Stimulated activated CD8-positive, alpha-beta memory T cell treated with anti-CD3 and anti-CD28 coated beads, Interleukin-12 subunit alpha, Interleukin-12 subunit beta, amount 100 ng/mL, for 1 hour (primary cell): Measurements from ENCODE around the gene FHOD1.

Experiments
- DNase-seq: peaks from one replicate; pipeline ENCODE4 v3.0.0-alpha.2; 2020; ENCODE audit warnings: low read depth

Gene FHOD1

DNA sequence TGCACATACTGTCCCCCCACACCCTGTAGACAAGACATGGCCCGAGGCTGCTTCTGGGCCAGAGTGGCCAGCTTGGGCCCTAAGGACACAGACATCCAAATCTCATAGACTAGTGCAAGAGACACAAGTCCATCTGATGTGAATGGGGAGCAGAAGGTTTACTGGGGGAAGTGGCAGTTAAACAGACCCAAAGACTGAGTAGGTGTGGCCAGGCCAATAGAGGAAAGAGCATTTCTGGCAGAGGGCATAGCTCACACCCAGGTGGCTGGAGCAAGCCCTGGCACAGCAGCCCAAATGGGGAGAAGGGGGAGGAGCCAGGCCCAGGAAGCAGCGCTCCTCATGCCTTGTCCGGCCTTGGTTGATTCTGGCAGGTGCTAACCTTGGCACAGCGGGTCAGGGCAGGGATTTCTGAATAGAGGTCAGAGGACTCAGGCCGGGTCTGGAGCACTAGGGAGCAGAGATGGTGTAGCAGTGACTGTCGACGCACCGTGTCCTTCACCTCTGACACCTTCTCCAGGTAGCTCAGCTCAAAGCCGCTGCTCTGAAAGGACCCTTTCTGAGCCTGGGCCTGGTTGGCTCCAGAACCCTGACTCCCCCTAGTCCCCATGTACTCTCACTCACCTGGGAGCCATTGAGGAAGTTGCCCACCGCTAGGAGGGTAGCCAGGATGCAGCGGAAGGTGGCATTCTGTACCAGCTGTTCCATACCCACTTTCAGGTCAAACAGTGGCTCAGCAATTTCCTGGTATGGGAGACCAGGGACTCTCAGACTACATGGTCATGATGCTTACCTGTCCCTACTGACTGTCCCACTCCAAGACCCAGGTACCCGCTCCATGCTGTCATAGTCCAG lies 16.2 kb downstream of the FHOD1 start:
- DNase-seq: no peak

DNA sequence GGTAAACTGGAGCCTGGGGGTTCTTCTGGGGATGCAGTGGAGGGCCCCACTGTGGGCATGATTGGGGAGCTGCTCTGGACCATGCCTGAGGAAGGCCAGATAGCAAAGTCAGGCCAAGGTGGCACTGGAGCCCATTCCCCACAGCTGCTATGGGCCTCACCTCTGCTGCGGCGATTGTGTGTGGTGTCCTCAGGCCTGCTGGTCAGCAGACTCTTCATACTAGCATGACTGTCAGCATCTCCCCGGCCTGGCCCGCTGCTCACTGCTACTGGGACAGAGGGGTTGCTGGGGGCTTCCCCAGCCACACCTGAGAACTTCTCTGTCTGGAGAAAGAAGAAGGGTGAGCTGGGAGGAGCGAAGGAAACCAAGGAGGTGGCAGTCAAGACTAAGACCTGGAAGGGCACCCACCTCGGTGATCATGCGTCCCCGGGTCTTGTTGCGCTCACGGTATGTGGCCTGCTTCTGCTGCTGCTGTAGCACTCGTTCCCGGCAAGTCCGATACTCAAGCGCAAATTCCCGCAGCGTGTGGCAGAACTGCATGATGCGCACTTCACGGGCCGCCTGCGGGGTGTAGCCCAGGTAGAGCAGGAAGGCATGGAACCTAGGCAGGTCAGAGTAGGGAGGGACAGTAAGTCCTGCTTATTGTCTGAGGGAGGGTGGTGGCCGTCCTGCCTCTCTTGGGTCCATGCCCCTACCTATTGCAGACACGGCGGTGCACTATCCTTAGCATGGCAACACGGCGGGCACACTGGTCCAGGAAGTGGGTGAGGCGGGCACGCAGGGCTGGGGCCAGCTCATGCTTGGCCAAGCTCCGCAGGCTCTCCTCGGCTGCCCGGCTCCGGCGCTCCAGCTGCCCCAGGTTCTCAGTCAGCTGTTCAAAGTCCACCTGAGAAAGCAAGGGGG lies 17.1 kb downstream of the FHOD1 start:
- DNase-seq: no peak

DNA sequence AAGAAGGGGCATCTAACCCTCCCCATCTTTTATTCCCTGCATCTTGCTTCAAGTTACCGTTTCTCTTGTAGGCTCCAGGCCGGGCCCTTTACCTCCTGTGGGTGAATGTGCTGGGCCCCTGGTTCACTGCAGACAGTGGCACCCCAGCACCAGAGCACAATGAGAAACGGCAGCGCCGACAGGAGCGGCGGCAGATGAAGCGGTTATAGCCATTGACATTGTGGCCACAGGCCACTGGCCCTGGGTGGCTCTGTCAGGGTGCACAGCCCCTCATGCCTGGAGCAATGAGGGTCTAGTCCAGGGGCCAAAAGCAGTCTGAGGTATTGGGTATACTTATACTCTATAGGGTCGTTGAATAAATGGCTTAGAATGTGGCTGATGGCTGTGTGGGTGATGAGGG lies 18.4 kb downstream of the FHOD1 start:
- no peak for DNase-seq

DNA sequence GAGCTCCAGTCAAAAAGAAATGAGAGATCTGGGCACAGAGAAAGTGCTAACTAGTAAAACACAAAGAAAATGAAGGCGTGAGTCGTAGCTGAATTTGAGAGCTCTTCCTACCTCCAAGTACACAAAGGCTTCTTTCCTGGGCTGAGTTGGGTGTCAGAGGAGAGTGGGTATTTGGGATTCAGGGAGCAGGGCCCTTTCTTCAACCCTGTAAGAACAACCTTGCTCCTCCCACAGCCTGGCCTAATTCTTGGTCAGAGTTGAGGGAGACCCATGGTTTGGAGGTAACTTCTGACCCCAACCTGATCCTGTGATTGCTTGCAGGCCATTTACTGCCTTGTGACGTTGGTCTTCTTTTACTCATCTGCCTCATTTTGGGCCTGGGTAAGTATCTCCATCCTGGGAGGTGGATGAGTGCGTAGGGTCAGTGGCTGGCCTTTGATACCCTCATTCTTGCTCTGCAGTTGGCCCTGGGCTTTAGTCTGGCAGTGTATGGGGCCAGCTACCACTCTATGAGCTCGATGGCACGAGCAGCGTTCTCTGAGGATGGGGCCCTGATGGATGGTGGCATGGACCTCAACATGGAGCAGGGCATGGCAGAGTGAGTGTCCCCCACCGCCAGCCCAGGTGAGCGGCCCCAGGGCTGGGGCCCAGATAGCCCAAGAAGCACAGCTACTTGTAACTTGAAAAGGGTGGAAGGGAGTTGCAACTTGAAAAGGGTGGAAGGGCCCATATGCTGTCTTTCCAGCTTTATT lies 19.1 kb downstream of the FHOD1 start:
- no peak for DNase-seq

DNA sequence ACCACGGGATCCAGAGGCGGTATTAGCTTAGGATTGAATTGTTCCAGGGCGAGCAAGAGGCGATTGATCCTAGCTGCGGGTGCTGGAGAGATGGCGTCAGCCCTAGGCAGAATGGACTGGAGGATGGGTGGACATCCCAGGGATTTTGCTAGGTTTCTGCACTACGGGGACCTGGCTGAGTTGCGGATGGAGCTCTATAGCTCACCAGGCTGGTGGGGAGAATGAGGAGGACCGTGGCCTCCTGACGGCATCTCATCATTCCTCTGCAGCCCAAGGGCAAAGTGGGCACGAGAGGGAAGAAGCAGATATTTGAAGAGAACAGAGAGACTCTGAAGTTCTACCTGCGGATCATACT lies 19.7 kb downstream of the FHOD1 start:
- no peak for DNase-seq

DNA sequence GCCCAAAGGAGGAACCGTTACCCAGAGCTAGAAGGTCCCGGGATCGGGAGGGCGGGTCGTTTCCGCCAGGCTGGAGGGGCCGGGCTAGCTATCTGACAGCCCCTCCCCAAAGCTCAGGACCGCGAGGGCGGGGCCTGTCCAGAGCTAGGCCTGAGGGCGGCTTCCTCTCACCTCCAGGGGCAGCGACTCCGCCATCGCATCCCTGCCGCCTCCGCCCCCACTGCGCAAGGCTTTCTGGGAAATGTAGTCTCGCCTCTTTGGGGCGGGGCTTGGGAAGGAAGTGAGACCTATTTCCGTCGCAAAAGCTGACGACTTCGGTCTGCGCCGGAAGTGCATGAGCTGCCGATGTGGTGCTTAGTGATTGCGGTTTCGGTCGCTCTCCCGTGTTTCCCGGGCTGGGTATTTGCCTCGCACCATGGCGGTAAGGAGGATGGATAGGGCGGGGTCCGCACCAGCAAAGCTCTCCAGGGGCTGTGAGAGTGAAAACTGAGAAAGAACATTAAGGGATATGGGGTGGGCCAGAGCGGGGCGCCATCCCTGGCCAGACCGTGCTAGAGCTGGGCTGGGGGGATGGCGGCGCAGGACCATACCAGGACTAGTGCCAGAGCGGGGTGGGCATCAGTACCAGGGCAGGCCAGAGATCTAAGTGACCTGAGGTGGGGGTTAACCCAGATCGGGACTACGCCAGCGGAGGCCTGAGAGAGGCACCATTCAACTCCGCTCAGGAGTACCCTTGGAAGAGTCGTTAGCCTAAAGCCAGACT lies 20.3 kb downstream of the FHOD1 start, which contains the start of gene TMEM208:
TSS of gene TMEM208 (plus strand) at position 327 of the 763 bp plus-strand sequence. CDS start at position 416, 89 bp downstream.
- DNase-seq: peak; percentile 97

DNA sequence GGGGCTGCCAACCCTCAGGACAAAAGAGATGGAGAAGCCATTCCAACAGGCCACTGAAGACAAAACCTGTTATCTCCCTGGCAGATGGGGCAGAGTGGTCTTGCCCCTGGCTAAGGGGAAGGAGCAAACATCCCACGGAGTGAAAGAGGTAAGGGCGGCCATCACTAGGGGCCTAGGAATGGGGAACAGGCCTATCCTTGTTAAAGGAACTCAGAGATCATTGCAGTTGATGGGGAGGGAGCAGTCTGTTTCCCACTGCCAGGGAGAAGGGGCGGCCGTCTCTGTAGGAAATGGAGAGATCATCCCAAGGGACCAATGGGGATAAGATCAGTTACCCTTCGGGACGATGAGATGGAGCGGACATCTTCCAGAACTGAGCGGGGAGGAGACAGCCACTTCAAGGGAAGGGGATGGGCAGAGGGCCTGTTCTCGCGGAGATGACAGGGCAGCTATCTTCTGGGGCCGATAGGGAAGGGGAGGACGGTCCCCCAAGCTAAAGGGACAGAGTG lies 20.9 kb downstream of the FHOD1 start:
- DNase-seq: no peak

DNA sequence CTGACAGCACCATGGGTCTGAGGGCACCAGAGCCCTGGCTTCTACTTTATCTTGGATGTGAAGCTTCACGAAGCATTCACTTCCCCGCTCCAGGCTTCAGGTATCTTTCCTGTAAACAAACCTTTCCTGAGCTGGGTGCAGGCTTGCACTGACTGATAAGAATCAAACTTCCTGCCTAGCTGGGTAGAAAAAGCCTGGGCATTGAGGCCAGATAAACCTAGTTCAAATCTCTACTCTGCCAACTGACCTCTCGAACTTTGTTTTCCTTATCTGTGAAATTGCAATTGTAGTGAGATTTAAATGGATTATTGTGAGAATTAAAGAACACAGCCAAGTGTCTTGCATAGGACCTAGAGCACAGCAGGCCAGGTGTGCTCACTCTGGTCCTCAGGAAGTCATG lies 23.3 kb downstream of the FHOD1 start:
- DNase-seq: no peak

DNA sequence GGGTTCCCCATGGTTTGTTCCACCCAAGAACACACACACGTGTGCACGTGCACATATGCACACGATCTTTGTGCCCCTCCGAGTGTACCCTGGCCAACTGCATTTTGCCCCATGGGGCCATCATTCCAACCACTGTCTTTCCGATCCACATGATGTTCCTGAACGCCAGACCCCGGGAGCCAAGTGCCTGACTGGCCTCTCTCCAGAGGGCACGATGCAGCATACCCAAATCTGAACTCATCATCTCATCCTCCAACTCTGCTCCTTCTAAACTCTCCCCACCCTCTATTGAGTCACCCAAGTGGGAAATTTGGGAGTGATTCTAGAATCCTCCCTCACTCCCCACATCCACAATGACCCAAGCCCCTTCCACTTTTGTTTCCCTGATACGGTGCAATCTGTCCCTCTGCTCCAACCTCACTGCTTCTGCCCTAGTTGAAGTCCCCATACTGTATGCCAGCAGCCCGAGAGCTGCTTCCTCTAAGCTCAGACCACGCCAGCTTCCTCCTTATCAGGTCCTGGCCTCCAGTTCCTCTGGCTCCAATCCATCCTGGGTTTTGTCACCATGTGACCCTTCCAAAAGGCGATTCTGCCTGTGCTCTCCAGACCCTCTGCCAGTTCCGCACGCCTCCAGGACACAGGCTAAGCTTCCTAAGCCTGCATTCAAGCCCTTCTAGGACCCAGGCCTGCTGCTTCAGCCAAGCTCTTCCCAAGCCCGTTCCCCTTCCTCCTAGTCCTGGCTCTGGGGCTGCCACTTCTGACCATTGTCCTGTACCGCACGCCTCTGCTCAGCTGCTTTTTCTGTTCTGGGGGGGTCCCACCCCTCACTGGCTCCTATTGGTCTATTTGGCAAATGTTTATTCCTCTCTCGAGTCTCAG lies 30.4 kb downstream of the FHOD1 start:
- DNase-seq: no peak

DNA sequence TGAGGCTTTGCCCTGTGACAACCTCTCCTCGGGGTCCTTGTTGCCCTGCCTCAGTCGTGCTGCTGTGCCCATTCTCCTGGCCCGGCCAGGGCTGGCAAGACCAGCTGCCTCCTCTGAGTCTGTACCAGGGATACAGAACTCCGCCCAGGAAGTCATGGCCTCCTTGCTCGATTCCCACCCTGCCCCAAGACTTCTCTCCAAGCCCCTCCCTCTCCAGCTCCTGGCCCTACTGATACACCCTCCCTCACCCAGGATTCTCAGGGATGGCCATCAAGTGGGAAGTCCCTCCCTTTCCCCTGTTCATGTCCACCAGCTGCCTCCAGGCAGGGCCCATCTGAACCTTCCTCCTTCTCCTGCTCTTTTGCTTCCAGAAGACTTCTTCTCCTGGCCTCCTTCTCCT lies 31.6 kb downstream of the FHOD1 start:
- DNase-seq: no peak

DNA sequence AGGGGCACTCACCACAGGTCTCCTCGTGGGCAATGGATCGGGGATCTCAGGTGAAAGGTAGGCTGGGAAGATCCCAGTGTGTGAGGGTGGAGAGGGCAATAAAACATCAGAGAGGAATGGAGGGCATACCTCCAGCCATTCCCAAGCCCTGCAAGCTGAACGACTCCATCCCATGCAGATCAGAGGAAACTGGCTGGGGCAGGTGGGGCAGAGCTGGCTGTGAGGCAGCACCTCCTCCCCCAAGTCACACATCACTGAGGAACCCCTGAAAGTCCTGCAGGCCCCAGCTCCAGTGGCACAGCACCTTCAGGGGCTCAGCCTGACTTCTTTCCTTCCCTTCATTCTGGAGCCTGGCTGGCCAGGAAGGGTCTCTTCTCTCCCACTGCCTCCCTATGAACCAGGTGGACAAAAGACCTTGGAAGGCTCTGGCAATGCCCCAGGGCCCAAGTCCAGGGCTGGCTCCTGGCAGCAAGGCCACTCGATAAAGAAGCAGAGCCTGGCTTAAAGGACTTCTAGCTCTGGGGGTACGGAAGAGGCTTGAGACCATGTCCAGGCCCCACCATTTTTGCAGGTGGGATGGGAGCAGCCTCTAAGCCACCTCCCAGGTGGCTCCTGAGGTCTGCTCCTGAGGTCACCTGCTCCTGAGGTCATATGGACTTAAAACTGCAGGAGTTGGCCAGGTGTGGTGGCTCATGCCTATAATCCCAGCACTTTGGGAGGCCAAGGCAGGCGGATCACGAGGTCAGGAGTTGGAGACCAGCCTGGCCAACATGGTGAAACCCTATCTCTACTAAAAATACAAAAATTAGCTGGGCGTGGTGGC lies 33.9 kb downstream of the FHOD1 start:
- no peak for DNase-seq

DNA sequence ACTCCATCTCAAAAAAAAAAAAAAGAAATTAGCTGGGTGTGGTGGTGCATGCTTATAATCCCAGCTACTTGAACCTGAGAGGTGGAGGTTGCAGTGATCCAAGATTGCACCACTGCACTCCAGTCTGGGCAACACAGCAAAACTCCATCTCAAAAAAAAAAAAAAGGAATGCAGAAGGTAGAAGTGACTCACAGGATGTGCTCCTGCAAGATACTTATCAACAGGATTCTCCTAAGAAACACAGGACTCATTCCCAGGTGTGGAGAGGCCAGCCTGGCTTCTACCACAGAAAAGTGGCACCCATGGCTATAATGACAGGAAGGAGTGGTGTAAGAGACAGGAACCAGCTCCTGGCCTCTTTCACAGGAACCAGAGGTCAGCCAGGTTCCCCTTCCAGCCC lies 34.5 kb downstream of the FHOD1 start:
- DNase-seq: no peak

DNA sequence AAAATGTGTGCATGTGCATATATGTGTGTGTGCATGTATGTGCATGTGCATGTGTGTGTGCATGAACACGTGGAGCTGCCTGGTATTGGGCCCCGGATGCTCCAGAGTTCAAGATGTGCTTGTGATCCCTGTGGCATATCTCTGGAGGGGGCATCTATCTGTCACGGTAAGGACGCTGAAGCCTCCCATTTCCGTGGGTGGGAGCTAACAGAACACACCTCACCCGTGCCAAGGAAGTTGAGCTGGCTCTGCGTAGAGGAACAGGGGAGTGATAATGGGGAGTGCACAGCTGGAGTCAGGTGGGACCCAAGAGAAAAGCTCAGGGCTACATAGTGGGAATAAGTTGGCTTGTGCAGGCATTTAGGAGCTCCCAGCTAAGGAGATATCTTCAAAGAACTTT lies 35.6 kb downstream of the FHOD1 start:
- DNase-seq: no peak

DNA sequence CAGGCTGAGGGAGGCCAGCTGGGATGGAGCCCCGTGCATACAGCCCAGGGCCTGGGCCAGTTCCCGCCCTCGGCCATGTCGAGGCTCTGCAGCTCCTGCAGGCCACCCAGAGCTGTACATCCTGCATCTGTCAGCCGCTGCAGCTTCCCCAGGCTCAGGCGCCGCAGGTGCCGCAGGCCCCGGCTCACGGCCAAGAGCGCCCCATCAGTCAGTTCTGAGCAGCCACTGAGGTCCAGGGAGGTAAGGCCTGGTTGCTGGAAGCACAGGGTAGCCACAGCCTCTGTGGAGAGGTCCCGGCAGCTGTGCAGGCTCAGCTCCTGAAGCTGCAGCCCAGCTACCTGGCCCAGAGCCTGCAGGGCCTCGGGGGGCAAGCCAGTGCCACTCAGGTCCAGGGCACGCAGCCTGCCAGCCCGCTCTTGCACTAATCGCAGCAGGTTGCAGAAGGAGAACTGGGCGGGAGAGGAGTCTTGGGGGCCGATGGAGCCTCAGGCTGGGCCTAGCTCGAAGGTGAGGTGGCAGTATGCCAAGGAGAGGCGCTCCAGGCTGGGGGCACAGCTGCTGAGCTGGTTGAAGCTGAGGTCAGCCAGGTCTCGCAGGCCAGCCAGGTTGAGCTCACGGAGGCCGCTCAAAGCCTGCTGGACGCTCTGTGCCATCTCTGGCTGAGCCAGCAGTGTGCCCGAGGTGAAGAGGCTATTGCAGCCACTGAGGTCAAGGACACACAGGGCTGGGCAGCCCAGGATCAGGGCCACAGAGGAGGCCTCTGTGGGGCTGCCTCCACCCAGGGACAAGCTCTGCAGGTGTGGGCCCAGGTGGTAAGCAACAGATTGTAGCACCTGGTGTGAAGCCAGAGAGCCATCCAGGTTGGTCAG lies 37.0 kb downstream of the FHOD1 start:
- no peak for DNase-seq

DNA sequence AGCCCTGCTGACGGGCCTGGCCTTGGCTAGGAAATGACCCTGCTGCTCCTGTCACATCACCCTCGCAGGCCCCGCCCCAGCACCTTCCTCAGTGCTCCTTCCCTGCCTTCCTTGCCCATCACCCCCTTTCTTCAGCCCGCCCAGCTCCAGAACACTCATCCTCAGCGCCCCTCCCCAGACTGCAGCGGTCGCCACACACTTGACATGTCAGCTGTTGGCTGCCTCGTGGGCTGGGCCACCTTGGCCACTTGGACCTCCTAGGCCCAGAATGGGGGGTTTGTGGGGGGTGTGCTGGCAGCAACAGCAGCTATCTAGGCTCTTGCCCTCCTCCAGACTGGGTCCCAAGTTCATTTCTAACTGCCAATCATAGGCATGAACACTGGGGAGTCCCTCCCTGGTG lies 37.7 kb downstream of the FHOD1 start:
- no peak for DNase-seq

DNA sequence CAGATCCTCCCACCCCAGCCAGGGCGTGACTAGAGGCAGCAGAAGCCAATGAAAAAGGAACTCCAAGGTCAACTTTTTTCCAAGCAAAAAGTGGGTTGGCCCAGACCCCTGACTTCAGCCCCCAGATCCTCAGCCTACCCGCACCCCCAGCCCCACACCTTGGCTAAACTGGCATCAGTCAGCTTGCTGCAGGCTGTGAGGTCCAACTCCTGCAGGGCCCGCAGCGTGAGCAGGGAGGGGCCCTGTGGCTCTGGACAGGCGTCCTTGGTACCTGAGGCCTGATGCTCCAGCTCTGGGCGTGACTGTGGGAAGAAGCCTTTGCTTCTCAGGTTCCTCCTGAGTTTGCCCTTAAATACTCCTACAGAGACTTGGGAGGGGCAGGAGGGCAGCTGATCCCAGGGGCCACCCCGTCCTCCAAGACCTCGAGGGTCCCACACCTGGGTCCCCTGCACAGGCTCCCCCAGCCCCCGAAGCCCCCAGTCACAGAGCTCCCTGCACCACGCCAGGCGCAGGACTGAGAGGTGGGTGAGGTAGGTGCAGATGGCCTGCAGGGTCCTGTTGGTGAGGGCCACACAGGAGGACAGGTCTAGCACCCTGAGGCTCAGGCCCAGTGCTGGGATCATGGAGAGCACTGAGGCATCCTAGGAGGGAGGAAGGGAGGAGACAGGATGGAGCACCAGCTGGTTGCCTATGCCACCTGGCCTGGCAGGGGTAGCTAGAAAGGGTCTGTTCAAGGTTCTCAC lies 39.0 kb downstream of the FHOD1 start:
- no peak for DNase-seq

DNA sequence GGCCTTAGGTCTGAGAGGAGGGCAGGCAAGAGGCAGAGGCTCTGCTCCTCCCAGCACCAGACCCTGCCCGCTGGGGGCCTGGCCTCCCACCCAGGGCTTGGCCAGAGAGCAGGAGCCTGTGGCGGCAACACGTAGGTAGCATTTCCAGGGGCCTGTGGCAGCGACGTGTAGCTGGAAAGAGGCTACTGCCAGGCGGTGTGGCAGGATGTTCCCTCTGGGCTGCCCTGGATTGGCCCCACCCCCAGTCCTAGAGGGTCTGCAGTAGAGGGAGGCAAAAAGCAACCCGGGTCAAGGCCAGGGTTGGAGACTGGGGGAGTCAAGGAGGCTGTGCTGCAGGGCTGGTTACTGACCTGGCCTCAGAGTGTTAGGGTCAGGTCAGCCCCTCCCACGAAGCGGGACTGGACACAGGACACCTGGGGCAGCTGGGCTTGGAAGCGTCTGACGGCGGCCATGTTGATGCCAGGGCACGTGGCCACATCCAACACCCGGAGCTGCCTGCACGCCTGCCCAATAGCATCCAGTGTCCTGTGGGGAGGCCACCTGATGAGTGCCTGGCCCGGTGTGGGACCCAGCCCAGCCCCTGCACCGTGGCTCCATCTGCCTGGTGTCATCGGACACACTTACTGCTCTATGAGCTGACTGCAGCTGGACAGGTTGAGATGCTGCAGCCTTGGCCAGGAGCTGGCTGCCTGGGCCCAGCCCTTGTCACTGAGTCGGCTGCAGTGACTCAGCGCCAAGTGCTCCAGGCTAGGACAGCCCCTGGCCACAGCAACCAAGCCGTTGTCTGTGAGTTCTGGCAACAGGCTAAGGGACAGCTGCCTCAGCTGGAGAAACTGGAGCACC lies 39.8 kb downstream of the FHOD1 start:
- no peak for DNase-seq
